BE2C (cell line): ENCODE measurements around the gene CCNL1.
"Not testable (repeated sequence)": the region's sequence is repeated elsewhere in the genome, so short reads cannot be mapped to it uniquely, and the experiment has no call there.

Experiments
- DNase-seq: peaks from one replicate; pipeline ENCODE4 v3.0.0-alpha.2; 2020
- H3K27me3 ChIP-seq: fragments of 250-450 bp; sonication (Bioruptor Pico); 2 replicates; pipeline ENCODE4 v1.5.1; 2020; ENCODE audit warnings: mild to moderate bottlenecking
- H3K36me3 ChIP-seq: fragments of 250-450 bp; sonication (Bioruptor Pico); 2 replicates; pipeline ENCODE4 v1.5.1; 2020; ENCODE audit warnings: mild to moderate bottlenecking
- H3K4me1 ChIP-seq: fragments of 250-450 bp; sonication (Bioruptor Pico); 2 replicates; pipeline ENCODE4 v1.5.1; 2020
- H3K4me3 ChIP-seq: 2 replicates; pipeline ENCODE4 v1.5.1; 2011; ENCODE audit warnings: low read depth, low read length
- H3K9me3 ChIP-seq: fragments of 250-450 bp; sonication (Bioruptor Pico); 2 replicates; pipeline ENCODE4 v1.5.1; 2020
- TF ChIP-seq, protein P1 (sequence below): IDR thresholded peaks from 2 replicates; pipeline ENCODE4 v1.5.1; 2012; ENCODE audit warnings: mild to moderate bottlenecking, low read depth, low read length

CCNL1 gene

DNA sequence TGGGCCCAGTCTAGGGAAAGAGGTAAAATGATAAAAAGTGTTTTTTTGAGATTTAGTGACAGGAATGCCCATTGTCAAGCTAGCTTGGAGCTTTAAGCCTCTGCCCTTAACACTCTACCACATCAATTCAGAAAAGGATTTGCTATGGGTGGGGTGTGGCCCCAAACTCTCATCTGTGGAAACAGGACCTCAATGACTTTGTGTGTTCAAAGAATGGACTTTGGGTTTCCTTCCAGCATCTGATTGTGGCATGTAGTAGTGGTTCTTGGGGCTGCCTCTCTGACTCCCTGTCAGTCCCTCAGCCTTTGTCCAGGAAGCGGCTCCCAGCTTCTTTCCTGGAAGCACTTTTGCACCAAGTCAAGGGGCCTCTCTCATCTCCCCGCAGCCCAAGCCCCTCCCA is 56.1 kb downstream of the CCNL1 start:
- Histone ChIP-seq H3K36me3 (no peaks in the 10 kb centered on the region), H3K27me3 (no peaks in the 10 kb centered on the region), H3K9me3 (no peaks in the 10 kb centered on the region), H3K4me3 (no peak overlapping the region), H3K4me1 (peaks cover 3% of the 10 kb centered on the region)
- no peak for DNase-seq
- TF ChIP-seq, protein P1, sequence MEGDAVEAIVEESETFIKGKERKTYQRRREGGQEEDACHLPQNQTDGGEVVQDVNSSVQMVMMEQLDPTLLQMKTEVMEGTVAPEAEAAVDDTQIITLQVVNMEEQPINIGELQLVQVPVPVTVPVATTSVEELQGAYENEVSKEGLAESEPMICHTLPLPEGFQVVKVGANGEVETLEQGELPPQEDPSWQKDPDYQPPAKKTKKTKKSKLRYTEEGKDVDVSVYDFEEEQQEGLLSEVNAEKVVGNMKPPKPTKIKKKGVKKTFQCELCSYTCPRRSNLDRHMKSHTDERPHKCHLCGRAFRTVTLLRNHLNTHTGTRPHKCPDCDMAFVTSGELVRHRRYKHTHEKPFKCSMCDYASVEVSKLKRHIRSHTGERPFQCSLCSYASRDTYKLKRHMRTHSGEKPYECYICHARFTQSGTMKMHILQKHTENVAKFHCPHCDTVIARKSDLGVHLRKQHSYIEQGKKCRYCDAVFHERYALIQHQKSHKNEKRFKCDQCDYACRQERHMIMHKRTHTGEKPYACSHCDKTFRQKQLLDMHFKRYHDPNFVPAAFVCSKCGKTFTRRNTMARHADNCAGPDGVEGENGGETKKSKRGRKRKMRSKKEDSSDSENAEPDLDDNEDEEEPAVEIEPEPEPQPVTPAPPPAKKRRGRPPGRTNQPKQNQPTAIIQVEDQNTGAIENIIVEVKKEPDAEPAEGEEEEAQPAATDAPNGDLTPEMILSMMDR: no peak

DNA sequence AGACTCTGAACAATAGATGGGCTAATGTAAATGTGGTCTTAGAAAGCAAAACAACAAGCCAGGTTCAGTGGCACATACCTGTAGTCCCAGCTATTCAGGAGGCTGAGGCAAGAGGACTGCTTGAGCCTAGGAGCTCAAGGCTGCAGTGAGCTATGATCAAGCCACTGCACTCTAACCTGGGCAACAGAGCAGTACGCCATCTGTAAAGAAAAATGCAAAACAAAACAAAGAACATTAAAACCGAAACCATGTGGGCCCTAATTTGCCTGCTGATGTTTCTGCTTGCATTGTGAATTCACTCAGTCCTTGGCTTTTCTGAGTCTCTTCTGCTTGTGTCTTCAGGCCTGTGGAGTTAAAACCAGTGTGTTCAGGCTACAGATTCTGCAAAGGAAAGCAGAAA is 56.7 kb downstream of the CCNL1 start:
- Histone ChIP-seq H3K27me3 (no peaks in the 10 kb centered on the region), H3K4me1 (peaks cover 3% of the 10 kb centered on the region), H3K36me3 (no peaks in the 10 kb centered on the region), H3K9me3 (no peaks in the 10 kb centered on the region), H3K4me3 (no peak overlapping the region)
- DNase-seq: no peak
- TF ChIP-seq, protein P1: no peak

DNA sequence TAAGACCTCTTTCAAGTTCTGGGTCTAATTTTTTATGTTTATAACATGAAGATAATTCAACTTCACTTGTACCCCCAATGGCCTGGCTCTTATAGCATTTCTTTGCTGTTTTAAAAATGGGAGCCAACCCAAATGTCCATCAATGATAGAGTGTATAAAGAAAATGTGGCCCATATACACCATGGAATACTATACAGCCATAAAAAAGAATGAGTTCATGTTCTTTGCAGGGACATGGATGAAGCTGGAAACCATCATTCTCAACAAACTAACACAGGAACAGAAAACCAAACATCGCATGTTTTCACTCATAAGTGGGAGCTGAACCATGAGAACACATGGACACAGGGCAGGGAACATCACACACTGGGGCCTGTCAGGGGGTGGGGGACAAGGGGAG is 57.4 kb downstream of the CCNL1 start:
- not testable (repeated sequence) for H3K9me3 ChIP-seq, DNase-seq, H3K4me3 ChIP-seq, H3K4me1 ChIP-seq, H3K36me3 ChIP-seq, H3K27me3 ChIP-seq

DNA sequence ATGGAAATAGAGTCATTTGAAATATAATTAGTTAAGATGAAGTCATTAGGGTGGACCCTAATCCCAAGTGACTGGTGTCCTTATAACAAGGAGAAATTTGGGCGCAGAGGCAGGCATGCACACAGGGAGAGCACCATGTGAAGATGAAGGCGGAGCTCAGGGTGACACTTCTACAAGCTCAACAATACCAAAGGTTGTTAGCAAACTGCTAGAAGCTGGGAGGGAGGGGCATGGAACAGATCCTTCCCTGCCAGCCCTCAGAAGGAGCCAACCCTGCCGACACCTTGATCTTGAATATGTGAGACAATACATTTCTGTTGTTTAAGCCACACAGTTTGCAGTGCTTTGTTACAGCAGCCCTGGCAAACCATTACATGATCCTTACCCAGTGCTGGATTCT is 57.8 kb downstream of the CCNL1 start:
- DNase-seq: no peak
- Histone ChIP-seq H3K36me3 (no peaks in the 10 kb centered on the region), H3K9me3 (no peaks in the 10 kb centered on the region), H3K4me1 (peaks cover 3% of the 10 kb centered on the region), H3K27me3 (no peaks in the 10 kb centered on the region), H3K4me3 (no peak overlapping the region)
- TF ChIP-seq, protein P1: no peak

DNA sequence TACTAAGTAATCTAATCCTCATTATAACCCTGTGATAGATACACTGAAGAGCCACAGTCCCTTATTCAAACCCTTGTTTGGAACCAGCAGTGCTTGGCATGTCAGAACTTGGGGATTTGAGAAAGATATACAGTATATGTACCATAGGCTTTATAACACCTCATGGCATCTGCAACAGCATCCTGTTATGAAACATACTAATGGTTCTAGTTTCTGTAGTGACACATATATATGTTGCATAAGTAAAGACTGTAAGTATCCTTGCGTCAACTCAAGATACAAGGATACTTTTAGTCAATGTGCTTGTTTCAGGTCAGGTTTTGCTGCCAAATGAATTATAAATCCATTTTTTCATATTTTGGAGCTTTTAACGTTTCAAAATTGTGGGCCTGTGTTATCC is 58.5 kb downstream of the CCNL1 start:
- no peak for DNase-seq
- no peak overlapping the region for H3K4me3 ChIP-seq
- no peaks in the 10 kb centered on the region for H3K36me3 ChIP-seq
- TF ChIP-seq, protein P1: no peak
- peaks cover 3% of the 10 kb centered on the region for H3K4me1 ChIP-seq
- H3K27me3 ChIP-seq: no peaks in the 10 kb centered on the region; the same call in 1 of the 2 replicates
- H3K9me3 ChIP-seq: no peaks in the 10 kb centered on the region

DNA sequence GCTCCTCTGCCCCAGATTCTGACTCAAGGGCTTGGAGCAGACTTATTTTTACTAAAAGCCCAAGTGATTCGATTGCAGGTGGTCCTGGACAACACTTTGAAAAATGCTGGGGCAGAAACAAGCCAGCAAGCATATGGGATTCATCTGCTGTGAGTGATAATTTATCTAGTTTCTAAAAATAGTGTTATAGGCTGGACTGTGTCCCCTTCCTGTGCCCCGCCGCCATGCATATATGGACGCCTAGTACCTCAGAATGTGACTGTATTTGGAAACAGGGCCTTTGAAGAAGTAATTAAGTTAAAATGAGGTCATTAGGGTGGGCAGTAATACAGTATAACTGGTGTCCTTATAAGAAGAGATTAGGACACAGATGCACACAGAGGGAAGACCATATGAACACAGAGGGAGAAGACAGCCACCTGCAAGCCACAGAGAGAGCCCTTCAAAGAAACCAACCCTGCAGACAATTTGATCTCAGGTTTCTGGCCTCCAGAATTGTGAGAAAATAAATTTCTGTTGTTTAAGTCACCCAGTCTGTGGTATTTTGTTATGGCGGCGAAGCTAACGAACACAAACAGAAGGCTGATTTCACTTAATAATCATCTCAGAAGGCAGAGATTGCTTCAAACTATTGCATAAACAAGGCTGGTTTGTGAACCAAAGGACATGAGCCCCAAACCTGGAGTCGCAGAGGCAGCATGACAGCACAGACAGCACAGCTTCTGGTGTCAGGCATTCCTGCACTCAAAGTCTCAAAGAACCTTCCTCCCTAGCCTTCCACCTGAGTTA is 59.1 kb downstream of the CCNL1 start:
- Histone ChIP-seq H3K36me3 (no peaks in the 10 kb centered on the region), H3K27me3 (no peaks in the 10 kb centered on the region; the same call in 1 of the 2 replicates), H3K4me1 (peaks cover 3% of the 10 kb centered on the region), H3K9me3 (no peaks in the 10 kb centered on the region), H3K4me3 (no peak overlapping the region)
- TF ChIP-seq, protein P1: no peak
- DNase-seq: no peak
